ENCODE measurements around the gene PLA2G4C.

Gene PLA2G4C, protein sequence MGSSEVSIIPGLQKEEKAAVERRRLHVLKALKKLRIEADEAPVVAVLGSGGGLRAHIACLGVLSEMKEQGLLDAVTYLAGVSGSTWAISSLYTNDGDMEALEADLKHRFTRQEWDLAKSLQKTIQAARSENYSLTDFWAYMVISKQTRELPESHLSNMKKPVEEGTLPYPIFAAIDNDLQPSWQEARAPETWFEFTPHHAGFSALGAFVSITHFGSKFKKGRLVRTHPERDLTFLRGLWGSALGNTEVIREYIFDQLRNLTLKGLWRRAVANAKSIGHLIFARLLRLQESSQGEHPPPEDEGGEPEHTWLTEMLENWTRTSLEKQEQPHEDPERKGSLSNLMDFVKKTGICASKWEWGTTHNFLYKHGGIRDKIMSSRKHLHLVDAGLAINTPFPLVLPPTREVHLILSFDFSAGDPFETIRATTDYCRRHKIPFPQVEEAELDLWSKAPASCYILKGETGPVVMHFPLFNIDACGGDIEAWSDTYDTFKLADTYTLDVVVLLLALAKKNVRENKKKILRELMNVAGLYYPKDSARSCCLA

DNA sequence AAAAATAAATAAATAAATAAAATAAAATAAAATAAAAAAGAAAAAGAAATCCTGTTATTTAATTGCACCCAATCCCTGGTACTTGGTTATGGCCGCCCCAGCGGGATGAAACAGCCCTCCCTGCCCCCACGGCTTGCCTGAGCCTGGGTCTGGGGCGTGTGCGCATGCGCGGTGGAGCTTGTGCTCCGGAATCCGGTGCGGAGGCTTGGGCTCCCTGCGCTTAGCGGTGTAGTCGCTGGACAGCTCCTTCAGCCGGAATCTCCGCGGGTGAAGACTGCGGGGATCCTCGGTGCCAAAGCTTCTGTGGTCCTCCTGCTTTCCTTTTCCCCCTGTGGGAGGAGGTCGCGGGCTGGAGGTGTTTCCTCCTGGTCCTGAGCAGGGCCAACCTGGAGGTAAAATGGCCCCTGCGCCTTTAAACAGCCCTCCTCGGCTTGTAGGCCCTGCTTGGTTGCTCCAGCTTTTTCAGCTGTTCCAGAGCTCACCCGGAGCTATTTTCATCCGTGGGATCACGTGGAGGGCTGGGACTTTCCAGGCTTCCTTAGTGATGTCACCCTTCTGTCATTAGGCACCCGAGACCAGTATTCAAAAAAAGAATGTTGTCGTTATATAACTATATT, at the start of gene PLA2G4C:
Gene PLA2G4C (minus strand): TSS at position 468 of the 617 bp plus-strand sequence. CDS start 4,288 bp downstream, outside the sequence.
- DNase-seq (ENCODE audit: low read depth), result peak; percentile 79

DNA sequence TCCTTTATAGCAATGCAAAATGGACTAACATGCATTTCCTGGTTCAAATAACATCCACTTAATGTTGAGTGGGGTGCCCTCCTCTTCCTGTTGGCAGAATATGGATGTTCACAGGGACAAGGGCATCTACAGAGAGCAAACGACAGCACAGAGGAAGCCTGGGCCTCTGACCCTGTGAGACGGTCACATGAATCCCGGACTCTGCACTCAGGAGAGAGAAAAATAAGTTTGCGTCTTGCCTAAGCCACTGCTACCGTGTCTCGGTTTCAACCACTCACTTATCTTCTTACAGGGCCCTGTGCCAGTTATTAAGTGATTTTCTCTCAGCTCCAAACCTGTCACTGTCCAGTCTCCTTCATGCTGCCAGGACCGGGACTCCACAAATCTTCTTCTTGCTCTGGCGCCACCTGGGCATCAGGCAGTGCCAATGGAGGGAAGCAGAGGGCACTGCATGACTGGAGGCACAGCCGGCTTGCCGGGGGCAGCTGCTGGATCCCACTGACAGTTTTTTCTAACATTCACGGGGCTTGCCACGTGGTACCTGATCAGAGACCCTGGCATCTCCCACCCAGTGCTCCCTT, 47.7 kb upstream of the PLA2G4C start:
- DNase-seq (ENCODE audit: low read depth), result no peak

DNA sequence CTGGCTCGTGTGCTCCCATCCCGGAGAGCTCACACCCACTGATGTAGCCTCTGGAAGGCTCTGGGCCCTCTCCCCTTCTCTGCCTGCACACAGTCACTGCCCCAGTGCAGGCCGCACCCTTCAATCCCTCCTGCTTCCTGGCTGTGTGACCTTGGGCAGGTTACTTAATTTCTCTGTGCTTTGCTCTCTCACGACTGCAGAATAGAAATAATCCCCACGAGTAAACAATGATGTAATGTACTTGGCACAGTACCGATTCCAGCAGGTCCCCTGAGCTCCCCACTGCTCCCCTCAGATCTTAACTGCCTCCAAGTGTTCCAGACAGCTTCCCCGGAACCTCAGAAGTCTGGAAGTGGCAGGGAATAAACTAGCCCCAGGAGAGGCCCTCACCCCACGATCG, 43.4 kb upstream of the PLA2G4C start:
- no peak for DNase-seq (ENCODE audit: low read depth)

DNA sequence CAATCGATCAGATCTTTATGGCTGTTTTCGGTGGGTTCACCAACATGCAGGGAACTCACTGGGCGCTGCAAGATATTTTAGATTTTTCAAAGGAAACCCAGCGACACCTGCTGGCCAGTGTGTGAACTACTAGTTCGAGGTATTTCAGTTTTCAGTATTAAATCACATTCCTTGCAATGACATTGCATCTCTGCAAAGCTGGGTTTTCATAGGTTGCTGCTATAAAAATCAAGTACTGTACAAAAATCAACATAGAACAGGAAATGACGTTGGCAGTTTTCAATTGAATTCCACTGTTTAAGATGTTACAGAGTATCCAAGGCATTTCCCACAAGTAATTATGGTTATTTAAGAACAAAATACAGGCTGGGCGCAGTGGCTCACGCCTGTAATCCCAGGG, 41.9 kb upstream of the PLA2G4C start:
- DNase-seq (ENCODE audit: low read depth), result peak; percentile 54

DNA sequence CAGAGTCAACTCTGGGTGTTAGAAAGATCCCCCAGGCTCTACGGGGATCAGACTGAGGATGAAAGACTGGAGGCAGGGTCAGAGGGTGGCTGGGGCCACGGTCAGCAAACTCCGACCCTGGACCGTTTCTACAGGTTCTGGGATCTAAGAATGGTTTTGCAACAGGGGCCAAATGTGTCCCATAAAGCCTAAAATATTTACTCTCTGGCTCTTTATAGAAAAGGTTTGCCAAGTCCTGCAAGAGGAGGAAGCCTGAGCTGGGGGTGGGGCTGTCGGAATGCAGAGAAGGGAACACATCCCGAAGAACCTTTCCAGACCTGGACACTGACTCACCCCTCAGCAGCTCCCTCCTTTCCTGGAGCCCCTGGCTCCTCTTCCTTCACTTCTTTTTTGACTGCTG, 38.8 kb upstream of the PLA2G4C start:
- no peak for DNase-seq (ENCODE audit: low read depth)

DNA sequence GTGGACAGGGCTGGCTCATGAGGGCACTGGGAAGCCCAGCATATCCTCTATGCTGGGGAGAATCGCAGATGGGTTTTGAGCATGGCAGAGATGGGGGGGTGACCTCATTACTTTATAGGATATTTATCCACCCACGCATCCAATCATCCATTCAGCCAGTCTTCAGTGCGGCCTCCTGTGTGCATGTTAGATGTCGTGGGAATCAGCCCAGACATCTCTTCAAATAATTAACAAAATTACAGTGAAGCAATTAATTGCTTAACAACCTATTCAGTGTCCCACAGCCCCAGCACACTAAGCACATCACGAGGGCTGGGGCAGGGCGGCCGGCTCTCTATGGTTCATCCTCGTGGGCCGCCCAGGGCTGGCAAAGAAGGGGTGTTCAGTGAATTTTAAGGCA, 38.0 kb upstream of the PLA2G4C start:
- DNase-seq (ENCODE audit: low read depth), result no peak

GRCh38 chr19:48147597-48148175, 37.1 kb upstream of the PLA2G4C start:
- DNase-seq (ENCODE audit: low read depth), result no peak

GRCh38 chr19:48139053-48139452, 28.4 kb upstream of the PLA2G4C start:
- DNase-seq (ENCODE audit: low read depth), result no peak

DNA sequence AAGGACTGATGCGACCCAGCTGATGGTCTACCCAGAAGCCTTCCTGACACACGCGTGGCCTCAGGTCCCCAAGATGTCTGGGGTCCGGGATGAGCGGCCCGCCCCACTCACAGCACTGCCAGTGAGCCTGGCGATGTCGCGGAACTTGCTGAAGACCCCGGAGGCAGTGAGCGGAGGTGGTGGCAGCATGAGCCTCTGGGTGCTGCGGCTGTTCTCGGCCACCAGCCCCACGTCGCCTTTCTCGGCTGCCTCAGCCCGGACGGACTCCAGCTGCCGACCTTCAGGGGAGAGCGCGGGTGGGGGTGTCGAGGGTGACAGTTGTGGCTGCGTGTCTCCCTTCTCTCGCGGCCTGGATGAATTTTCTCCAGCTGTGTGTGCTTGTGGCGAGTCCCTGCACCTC, 26.8 kb upstream of the PLA2G4C start:
- DNase-seq (ENCODE audit: low read depth), result no peak

- no peak for DNase-seq (ENCODE audit: low read depth)
Measured at GRCh38 chr19:48136547-48136946, 25.9 kb upstream of the PLA2G4C start.

GRCh38 chr19:48135411-48135810, 24.8 kb upstream of the PLA2G4C start:
- peak; percentile 5 for DNase-seq (ENCODE audit: low read depth)

DNA sequence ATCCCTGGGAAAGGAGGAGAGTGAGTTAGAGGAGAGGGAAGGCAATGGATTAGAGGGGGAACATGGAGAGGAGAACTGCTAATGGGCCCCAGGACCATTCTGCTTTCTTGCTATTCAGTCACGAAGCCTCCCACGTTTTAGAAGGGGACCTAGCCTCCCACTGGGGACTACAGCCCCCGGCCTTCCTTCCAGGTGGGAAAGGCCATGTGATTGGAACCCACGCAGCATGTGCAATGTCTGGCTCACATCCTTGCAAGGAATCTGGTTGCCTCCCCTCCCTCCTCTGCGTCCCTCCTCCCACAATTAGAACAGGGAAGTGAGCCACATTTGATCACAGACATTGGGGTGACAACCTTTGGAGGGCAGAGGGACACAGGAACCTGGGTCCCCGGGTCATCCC, 22.5 kb upstream of the PLA2G4C start:
- DNase-seq (ENCODE audit: low read depth), result no peak

DNA sequence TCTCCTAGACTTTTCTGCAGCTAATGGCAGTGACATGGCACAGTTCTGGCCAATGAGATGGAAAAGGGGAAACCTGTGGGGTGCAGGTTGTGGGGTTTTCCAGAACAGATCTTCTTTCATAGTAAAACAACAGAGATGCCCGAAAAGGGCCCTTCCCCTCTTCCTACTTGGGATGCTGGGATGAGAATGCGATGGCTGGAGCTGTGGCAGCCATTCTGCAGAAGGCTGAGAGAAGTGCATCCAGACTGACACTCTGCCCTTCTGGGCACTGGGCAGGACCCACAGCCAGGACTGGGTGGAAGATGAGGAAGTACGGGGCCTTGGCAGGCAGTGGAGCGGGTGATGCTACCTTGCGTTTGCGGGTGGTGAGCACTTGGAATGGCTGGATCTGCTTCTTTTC, 16.9 kb upstream of the PLA2G4C start:
- no peak for DNase-seq (ENCODE audit: low read depth)

- peak; percentile 29 for DNase-seq (ENCODE audit: low read depth)
Measured at GRCh38 chr19:48123907-48124651, 13.5 kb upstream of the PLA2G4C start.

DNA sequence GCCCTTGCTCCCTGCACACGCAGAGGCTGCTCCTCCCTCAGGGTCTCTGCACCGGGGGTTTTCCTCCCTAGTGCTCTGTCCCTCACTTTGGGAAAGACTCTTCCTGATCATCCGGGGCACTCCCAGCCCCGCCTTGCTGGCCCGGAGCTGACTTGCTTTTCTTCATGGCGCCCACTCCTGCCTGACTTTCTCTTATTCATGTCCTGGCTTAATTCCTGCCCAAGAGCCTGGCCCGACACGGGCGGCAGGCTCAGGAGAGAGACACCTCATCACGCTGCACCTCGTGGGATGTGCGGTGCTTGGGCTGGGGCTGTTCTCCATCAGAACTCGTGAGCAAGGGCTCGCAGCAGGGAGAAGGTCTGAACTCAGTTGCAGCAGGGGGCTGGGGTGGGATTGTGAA, 11.8 kb upstream of the PLA2G4C start:
- no peak for DNase-seq (ENCODE audit: low read depth)

DNA sequence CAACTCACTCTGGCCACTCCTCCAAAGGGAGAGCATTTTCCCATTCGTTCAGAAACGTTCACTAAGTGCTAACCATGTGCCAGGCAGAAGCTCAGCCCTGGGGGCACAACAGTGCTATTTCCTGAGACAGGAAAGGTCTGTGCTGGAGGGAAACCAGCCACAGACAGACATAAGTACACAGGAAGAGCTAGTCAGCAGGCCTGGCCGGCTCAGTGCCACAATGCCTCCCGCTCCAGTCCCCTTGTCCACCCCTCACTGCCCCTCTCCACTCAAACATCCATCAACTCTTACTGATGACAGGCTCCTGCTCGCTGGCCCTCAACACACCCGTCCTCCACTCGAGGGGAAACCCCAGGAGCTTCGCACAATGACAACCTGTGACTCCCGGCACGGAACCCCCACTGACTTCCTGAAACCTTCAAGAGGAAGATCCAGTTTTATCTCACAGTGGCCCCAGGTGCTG, 11.3 kb upstream of the PLA2G4C start:
- no peak for DNase-seq (ENCODE audit: low read depth)

DNA sequence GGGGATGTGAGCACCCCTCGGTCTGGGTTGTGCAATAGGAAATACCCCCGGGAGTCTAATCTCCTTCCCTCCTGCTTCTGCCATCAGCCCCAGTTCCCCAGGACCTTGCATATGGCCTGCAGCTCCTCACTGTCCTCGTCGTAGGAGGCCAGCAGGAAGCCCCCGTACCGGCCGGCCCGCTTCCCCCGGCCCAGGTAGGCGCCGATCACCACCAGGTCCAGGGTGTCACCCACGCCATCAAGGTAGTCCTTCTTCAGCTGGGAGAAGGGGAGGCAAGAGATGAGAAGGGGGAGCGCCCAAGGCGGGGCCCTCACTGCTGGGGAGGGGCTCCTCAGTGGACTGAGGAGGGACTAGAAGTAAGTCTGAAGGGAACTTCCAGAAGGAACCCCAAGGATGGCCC, 10.4 kb upstream of the PLA2G4C start:
- no peak for DNase-seq (ENCODE audit: low read depth)

DNA sequence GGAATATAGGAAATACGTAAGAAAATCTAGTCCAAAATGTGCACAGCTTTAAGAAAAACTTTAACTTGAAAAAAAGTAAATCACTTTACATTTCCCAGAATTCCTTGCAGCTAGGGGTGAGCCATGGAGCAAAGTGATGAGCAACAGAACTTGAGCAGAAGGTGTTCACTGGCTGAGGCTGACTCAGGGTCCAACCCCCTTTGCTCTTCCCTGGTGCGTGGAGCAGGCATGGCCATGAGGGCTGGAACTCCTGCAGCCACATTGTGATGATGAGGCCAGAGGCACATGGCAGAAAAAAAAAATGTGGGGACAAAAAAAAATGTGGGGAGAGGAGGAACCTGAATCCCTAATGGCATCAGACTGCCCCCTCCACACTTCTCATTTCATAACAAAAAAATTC, 9.9 kb upstream of the PLA2G4C start:
- no peak for DNase-seq (ENCODE audit: low read depth)

GRCh38 chr19:48118131-48118517, 7.5 kb upstream of the PLA2G4C start:
- no peak for DNase-seq (ENCODE audit: low read depth)

DNA sequence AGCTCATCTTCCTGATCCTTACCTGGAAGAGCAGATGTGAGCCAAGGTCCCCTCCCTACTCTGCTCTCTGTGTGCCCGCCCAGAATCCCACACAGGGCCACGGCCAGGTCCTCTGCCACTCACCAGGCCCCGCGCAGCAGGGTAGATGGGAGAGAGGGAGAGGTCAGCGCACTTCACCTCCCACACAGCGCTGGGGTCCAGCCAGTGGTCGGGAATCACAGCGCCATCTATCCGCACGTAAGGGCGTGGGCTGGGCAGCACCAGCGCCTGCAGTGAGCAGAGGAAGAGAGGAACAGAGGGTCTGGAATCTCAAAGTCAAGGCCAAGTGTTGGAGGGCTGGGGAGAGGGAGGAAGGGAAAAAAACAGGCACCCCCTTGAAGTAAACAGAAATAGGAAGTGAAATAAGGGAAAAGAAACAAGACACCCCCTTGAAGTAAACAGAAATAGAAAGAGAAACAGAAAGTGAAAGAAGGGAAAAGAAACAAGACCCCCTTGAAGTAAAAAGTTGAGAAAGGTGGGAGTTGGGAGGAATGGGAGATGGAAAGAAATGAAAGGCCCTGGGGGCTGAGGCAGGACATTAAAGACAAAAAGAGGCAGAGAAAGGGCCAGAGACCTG, 7.0 kb upstream of the PLA2G4C start:
- no peak for DNase-seq (ENCODE audit: low read depth)

- no peak for DNase-seq (ENCODE audit: low read depth)
Measured at GRCh38 chr19:48113190-48113917, 2.7 kb upstream of the PLA2G4C start.

Measured in stimulated activated CD8-positive, alpha-beta memory T cell treated with anti-CD3 and anti-CD28 coated beads, Interleukin-4, amount 100 ng/mL, for 24 hours (primary cell).